H1 (cell line): ENCODE measurements around the gene DRD2. TPM values are rescaled to one million over a fixed set of nuclear protein-coding genes. Genes with fewer than 3 reads are reported as not detected.

ENCODE experiments used
- microRNA-seq, 2 experiments: library from miRNA; unstranded; fragments of <30 nt; microRNA quantifications; one replicate each; pipeline versions ENCODE4 to v1.2.0, GENCODE V29; 2016 to 2020; ENCODE audit warnings: borderline microRNAs expressed in 2 of 2, borderline number of aligned reads in 2 of 2, borderline replicate concordance in 1 of 2
- polyA plus RNA-seq, 7 experiments: library from polyadenylated mRNA; depleted of rRNA in 3 of 7; stranded (reverse) in 5 of 7; unstranded in 2 of 7; fragments of >200 nt in 5 of 7; fragments of 200-250 nt in 2 of 7; gene quantifications; 1 replicate in 5 of 7; 2 replicates in 1 of 7; 4 replicates in 1 of 7; pipeline versions ENCODE4 v1.2.1 to v1.2.3, GENCODE V29; 2011 to 2013; ENCODE audit warnings: missing spikeins in 2 of 7, mixed read lengths in 2 of 7
- small RNA-seq: library from polyadenylated mRNA; stranded (forward); fragments of <200 nt; extraction: miRNeasy Mini kit (QIAGEN cat#:217004); gene quantifications from one replicate; pipeline ENCODE3, GENCODE V24; 2013; ENCODE audit not compliant: insufficient read depth
- total RNA-seq: library from RNA; stranded (reverse); fragmentation: NEBNext Ultra II Directional; extraction: Animal tissue kit (Norgen Biotek cat#: 25700); gene quantifications from 2 replicates; pipeline ENCODE4 v1.2.1, GENCODE V29; 2021

DRD2 gene
- total and polyA plus RNA-seq, 2 of the 8 experiments (the other 6 are each of a cell fraction or from before 2014, with no cell fraction given), result 0.26 to 0.41 TPM

Small RNA genes within 50 kb of the gene (microRNA-seq; reads per million reads assigned to microRNA genes)
- gene MIR4301, result 0 reads per million in 2 experiments

Small RNA genes within 50 kb of the gene (small RNA-seq; reads per million reads assigned to genes)
- gene MIR4301, result not detected

Other genes with a start within 250 kb of the DRD2 start
- gene TTC12, start 160.8 kb downstream of the DRD2 start, total RNA-seq, result 7.4 and 9.0 TPM in 2 replicates
- 4.7 and 5.1 TPM in 2 replicates for gene TTC12, start 160.8 kb downstream of the DRD2 start, polyA plus RNA-seq (2011; rRNA removed)
- gene ANKK1, start 87.6 kb downstream of the DRD2 start, total RNA-seq, result not detected in 2 replicates
- 0.11 and 0.38 TPM in 2 replicates for gene ANKK1, start 87.6 kb downstream of the DRD2 start, polyA plus RNA-seq (2011; rRNA removed)
- gene TMPRSS5, start 230.9 kb upstream of the DRD2 start, total RNA-seq, result 0.78 and 1.1 TPM in 2 replicates
- gene TMPRSS5, start 230.9 kb upstream of the DRD2 start, polyA plus RNA-seq (2011; rRNA removed), result 0.53 and 0.54 TPM in 2 replicates